Coronary artery (tissue), 2 donors: ENCODE measurements around the gene MGAT4A.

Experiments used
- DNase-seq: peaks from one replicate; pipeline ENCODE4 v3.0.0-alpha.2; 2017; ENCODE audit warnings: low spot score
- H3K27ac ChIP-seq, 2 donors: fragments of 200-600 bp; sonication (generic); one replicate each; pipeline ENCODE4 v1.5.1; 2016 to 2019
- H3K4me3 ChIP-seq: fragments of 200-600 bp; sonication (generic); 2 replicates; pipeline ENCODE4 v1.5.1; 2016; ENCODE audit warnings: mild to moderate bottlenecking, moderate library complexity
- CTCF ChIP-seq: fragments of 200-600 bp; sonication (generic); IDR thresholded peaks from one replicate; pipeline ENCODE4 v1.5.1; 2019; ENCODE audit warnings: antibody characterized with exemption

The MGAT4A gene

GRCh38 chr2:98726205-98726604 is 4.7 kb downstream of the MGAT4A start:
- Histone ChIP-seq H3K27ac (no peak overlapping the region), H3K4me3 (peak overlapping the region; percentile 32)
- no peak for DNase-seq
- TF ChIP-seq CTCF: no peak

- no peak overlapping the region for H3K27ac ChIP-seq
- H3K4me3 ChIP-seq: no peak overlapping the region
- TF ChIP-seq CTCF: no peak
- DNase-seq: no peak
These were observed 10.6 kb downstream of the MGAT4A start for GRCh38 chr2:98720286-98720685.

GRCh38 chr2:98717621-98718020 is 13.3 kb downstream of the MGAT4A start:
- Histone ChIP-seq H3K27ac (no peak overlapping the region), H3K4me3 (no peak overlapping the region)
- no peak for TF ChIP-seq CTCF
- DNase-seq: no peak

GRCh38 chr2:98716786-98717185 is 14.1 kb downstream of the MGAT4A start:
- no peak overlapping the region for H3K4me3 ChIP-seq
- no peak overlapping the region for H3K27ac ChIP-seq
- no peak for TF ChIP-seq CTCF
- no peak for DNase-seq

GRCh38 chr2:98715812-98716451 is 15.0 kb downstream of the MGAT4A start:
- H3K4me3 ChIP-seq: no peak overlapping the region
- DNase-seq: no peak
- no peak for TF ChIP-seq CTCF
- no peak overlapping the region for H3K27ac ChIP-seq

- no peak overlapping the region for H3K4me3 ChIP-seq
- no peak overlapping the region for H3K27ac ChIP-seq
- TF ChIP-seq CTCF: no peak
- no peak for DNase-seq
These were observed 17.5 kb downstream of the MGAT4A start for GRCh38 chr2:98713332-98714015.

GRCh38 chr2:98712145-98712544 is 18.8 kb downstream of the MGAT4A start:
- Histone ChIP-seq H3K27ac (no peak overlapping the region), H3K4me3 (no peak overlapping the region)
- DNase-seq: no peak
- no peak for TF ChIP-seq CTCF
